Measurements from ENCODE around the gene SIGLEC12.
"Not testable (repeated sequence)": the region's sequence is repeated elsewhere in the genome, so short reads cannot be mapped to it uniquely, and the experiment has no call there.

Gene SIGLEC12

GRCh38 chr19:51521781-51522180 is 20.2 kb upstream of the SIGLEC12 start:
- no peak for DNase-seq

- no peak for DNase-seq
Measured at GRCh38 chr19:51521357-51521756, 19.8 kb upstream of the SIGLEC12 start.

GRCh38 chr19:51520728-51521127 is 19.1 kb upstream of the SIGLEC12 start:
- no peak for DNase-seq

GRCh38 chr19:51514866-51515481 is 13.4 kb upstream of the SIGLEC12 start:
- DNase-seq = no peak

- DNase-seq = no peak
Measured at GRCh38 chr19:51513968-51514367, 12.4 kb upstream of the SIGLEC12 start.

GRCh38 chr19:51511353-51511752 is 9.8 kb upstream of the SIGLEC12 start:
- no peak for DNase-seq

- no peak for DNase-seq
Measured at GRCh38 chr19:51509823-51510660, 8.4 kb upstream of the SIGLEC12 start.

GRCh38 chr19:51508059-51508733 is 6.6 kb upstream of the SIGLEC12 start:
- DNase-seq = no peak

- DNase-seq = no peak
Measured at GRCh38 chr19:51507640-51508058, 6.0 kb upstream of the SIGLEC12 start.

- no peak for DNase-seq
Measured at GRCh38 chr19:51507192-51507591, 5.6 kb upstream of the SIGLEC12 start.

- DNase-seq = no peak
Measured at GRCh38 chr19:51505904-51506303, 4.3 kb upstream of the SIGLEC12 start.

- no peak for DNase-seq
Measured at GRCh38 chr19:51503896-51504295, 2.3 kb upstream of the SIGLEC12 start.

- no peak for DNase-seq
Measured at GRCh38 chr19:51503286-51503817, 1.8 kb upstream of the SIGLEC12 start.

GRCh38 chr19:51500931-51501330 is 669 bp downstream of the SIGLEC12 start:
- not testable (repeated sequence) for DNase-seq

- DNase-seq = no peak
Measured at GRCh38 chr19:51497666-51498065, 3.9 kb downstream of the SIGLEC12 start.

- DNase-seq = no peak
Measured at GRCh38 chr19:51493776-51494175, 7.8 kb downstream of the SIGLEC12 start.

- no peak for DNase-seq
Measured at GRCh38 chr19:51491586-51491985, 10.0 kb downstream of the SIGLEC12 start.

GRCh38 chr19:51490676-51491075 is 10.9 kb downstream of the SIGLEC12 start:
- no peak for DNase-seq

- DNase-seq = no peak
Measured at GRCh38 chr19:51489113-51489512, 12.5 kb downstream of the SIGLEC12 start.

GRCh38 chr19:51488491-51488890 is 13.1 kb downstream of the SIGLEC12 start:
- no peak for DNase-seq

- DNase-seq = no peak
Measured at GRCh38 chr19:51485960-51486660, 15.5 kb downstream of the SIGLEC12 start.

- no peak for DNase-seq
Measured at GRCh38 chr19:51480590-51480989, 21.0 kb downstream of the SIGLEC12 start.
